Fibroblast of lung (primary cell): ENCODE results near the gene GPR68. TPM values are rescaled to one million over a fixed set of nuclear protein-coding genes. Genes with fewer than 3 reads are reported as not detected.
A peak's percentile ranks its signal among the peaks of the same experiment; 100 is the strongest.

ENCODE experiments used
- DNase-seq, 2 donors: peaks; one replicate each; pipeline versions ENCODE4 v3.0.0 to v3.0.0-alpha.2; 2010; ENCODE audit warnings: low read depth in 2 of 2
- H2AFZ ChIP-seq: 2 replicates; pipeline ENCODE4 v1.5.1; 2012; ENCODE audit warnings: low read length, control low read depth, inconsistent platforms
- H3K27ac ChIP-seq: 2 replicates; pipeline ENCODE4 v1.5.1; 2011; ENCODE audit warnings: low read length, control low read depth; ENCODE audit not compliant: insufficient read depth
- H3K27me3 ChIP-seq: 2 replicates; pipeline ENCODE4 v1.5.1; 2011; ENCODE audit warnings: mild to moderate bottlenecking, low read length; ENCODE audit not compliant: control insufficient read depth, insufficient read depth
- H3K36me3 ChIP-seq: 2 replicates; pipeline ENCODE4 v1.5.1; 2011; ENCODE audit warnings: low read length; ENCODE audit not compliant: control insufficient read depth, insufficient read depth
- H3K4me1 ChIP-seq: 2 replicates; pipeline ENCODE4 v1.5.1; 2011; ENCODE audit warnings: low read length; ENCODE audit not compliant: control insufficient read depth, insufficient read depth; ENCODE audit errors: extremely low read depth
- H3K4me2 ChIP-seq: 2 replicates; pipeline ENCODE4 v1.5.1; 2011; ENCODE audit warnings: low read length, control low read depth; ENCODE audit not compliant: insufficient read depth; ENCODE audit errors: extremely low read depth
- H3K4me3 ChIP-seq, 4 experiments: fragments of 200-600 bp in 1 of 4; sonication (generic) in 1 of 4; replicated peaks in 1 of 4; 2 replicates each; pipeline ENCODE4 v1.5.1; 2011 to 2016; ENCODE audit warnings: low read length in 4 of 4, low read depth in 3 of 4, mild to moderate bottlenecking in 3 of 4, control low read depth in 2 of 4, inconsistent platforms in 1 of 4, mixed read lengths in 1 of 4; ENCODE audit not compliant: insufficient read depth in 1 of 4; ENCODE audit errors: control extremely low read depth in 1 of 4
- H3K79me2 ChIP-seq: 2 replicates; pipeline ENCODE4 v1.5.1; 2012; ENCODE audit warnings: mild to moderate bottlenecking, low read length, inconsistent platforms; ENCODE audit not compliant: control insufficient read depth, insufficient read depth
- H3K9ac ChIP-seq: 2 replicates; pipeline ENCODE4 v1.5.1; 2011; ENCODE audit warnings: mild to moderate bottlenecking, low read length, control low read depth; ENCODE audit not compliant: insufficient read depth
- H3K9me3 ChIP-seq: 2 replicates; pipeline ENCODE4 v1.5.1; 2012; ENCODE audit warnings: low read depth, low read length; ENCODE audit not compliant: control insufficient read depth, insufficient read depth
- H4K20me1 ChIP-seq: 2 replicates; pipeline ENCODE4 v1.5.1; 2011; ENCODE audit warnings: low read length; ENCODE audit not compliant: control insufficient read depth, insufficient read depth; ENCODE audit errors: extremely low read depth
- EZH2 ChIP-seq: IDR thresholded peaks from 2 replicates; pipeline ENCODE4 v1.5.1; 2012; ENCODE audit warnings: low read length, control low read depth, mild to moderate bottlenecking; ENCODE audit errors: missing control alignments
- polyA plus RNA-seq, 2 donors: library from polyadenylated mRNA; depleted of rRNA in 1 of 2; stranded (reverse) in 1 of 2; unstranded in 1 of 2; fragments of >200 nt; gene quantifications; 2 replicates each; pipeline ENCODE4 v1.2.1, GENCODE V29; 2011 to 2012; ENCODE audit warnings: missing spikeins in 1 of 2
- total RNA-seq: library from RNA; depleted of rRNA; stranded (reverse); fragments of >200 nt; gene quantifications from 2 replicates; pipeline ENCODE4 v1.2.1, GENCODE V29; 2014
- TF ChIP-seq, protein P1 (sequence below), 2 donors: IDR thresholded peaks in 1 of 2; conservative IDR thresholded peaks in 1 of 2; 1 replicate in 1 of 2; 2 replicates in 1 of 2; pipeline ENCODE4 v1.5.1; 2011 to 2012; ENCODE audit warnings: low read length in 2 of 2, control low read depth in 1 of 2, inconsistent platforms in 1 of 2, low read depth in 1 of 2, mild to moderate bottlenecking in 1 of 2

The GPR68 gene
- total and polyA plus RNA-seq, 2 donors (not counting 1 experiment from before 2014, with no cell fraction given), result 0.37 to 0.66 TPM

GRCh38 chr14:91265404-91265803 lies 20.9 kb upstream of the GPR68 start:
- Histone ChIP-seq H3K27ac (no peak overlapping the region), H2AFZ (no peak overlapping the region), H3K4me3 (no peak overlapping the region), H3K9ac (no peak overlapping the region), H3K36me3 (no peaks in the 10 kb centered on the region), H4K20me1 (no peaks in the 10 kb centered on the region), H3K27me3 (no peaks in the 10 kb centered on the region), H3K9me3 (no peaks in the 10 kb centered on the region), H3K4me1 (peaks cover 6% of the 10 kb centered on the region), H3K4me2 (no peak overlapping the region), H3K79me2 (no peaks in the 10 kb centered on the region)
- DNase-seq, result no peak
- TF ChIP-seq, protein P1, sequence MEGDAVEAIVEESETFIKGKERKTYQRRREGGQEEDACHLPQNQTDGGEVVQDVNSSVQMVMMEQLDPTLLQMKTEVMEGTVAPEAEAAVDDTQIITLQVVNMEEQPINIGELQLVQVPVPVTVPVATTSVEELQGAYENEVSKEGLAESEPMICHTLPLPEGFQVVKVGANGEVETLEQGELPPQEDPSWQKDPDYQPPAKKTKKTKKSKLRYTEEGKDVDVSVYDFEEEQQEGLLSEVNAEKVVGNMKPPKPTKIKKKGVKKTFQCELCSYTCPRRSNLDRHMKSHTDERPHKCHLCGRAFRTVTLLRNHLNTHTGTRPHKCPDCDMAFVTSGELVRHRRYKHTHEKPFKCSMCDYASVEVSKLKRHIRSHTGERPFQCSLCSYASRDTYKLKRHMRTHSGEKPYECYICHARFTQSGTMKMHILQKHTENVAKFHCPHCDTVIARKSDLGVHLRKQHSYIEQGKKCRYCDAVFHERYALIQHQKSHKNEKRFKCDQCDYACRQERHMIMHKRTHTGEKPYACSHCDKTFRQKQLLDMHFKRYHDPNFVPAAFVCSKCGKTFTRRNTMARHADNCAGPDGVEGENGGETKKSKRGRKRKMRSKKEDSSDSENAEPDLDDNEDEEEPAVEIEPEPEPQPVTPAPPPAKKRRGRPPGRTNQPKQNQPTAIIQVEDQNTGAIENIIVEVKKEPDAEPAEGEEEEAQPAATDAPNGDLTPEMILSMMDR (conservative IDR thresholded peaks at IDR 0.05 in 1 of 2, IDR thresholded peaks at IDR 0.05 in 1 of 2; ENCODE audit: low read depth in 1 of 2, low read length in 2 of 2), result no peak
- no peak for TF ChIP-seq EZH2

DNA sequence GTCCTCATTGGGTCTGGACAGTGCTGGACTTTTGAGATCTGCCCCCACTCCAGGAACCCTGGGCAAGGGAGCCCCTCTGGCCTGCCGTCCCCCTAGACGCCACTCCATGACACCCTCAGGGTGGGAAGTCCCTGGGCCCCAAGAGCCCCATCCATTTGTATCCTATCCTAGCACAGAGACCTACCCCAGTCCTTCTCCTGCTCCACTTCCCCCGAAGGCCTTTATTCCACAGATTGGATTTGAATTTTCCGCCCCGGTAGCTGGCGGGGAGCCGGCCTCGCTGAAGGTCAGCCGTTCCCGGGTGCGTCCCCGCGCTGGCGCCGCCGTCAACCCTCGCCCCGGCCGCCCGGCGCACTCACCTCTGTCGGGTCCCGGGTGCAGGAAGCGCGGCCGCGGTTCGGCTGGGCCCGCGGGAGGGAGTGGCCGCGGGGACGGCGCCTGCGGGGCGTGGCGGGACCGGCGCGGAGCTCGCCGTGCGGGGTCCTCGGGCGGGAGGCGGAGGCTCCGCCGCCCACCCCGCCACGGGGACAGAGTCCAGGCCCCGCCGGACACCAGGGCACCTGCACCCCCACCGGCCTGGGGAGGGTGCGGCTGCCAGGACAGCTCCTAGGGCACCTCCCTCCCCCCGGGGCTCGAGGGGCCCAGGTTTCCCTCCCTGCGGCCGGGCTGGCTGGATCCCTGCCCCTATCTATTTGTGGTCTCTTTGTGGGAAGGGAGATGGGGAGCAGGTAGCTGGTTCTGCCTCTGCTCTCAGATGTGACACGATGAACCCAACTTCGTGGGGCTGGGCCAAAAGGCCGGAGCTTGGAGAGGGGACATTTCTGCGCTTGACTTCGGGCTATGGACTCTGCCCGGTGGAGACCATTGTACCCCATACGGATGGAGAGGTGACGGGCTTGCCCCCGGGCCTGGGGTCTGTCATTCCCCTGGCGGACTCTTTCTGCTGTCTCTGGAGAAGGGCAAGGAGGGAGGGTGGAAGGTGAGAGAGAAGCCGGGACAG lies 19.9 kb upstream of the GPR68 start:
- no peaks in the 10 kb centered on the region for H3K27me3 ChIP-seq
- peak overlapping the region in 3 of 4 experiments; percentile 16 to 43 (median 21) for H3K4me3 ChIP-seq
- peaks cover 3% of the 10 kb centered on the region for H3K4me1 ChIP-seq
- peak overlapping the region; percentile 64 for H3K4me2 ChIP-seq
- H3K79me2 ChIP-seq, result no peaks in the 10 kb centered on the region
- H3K27ac ChIP-seq, result no peak overlapping the region
- H3K36me3 ChIP-seq, result no peaks in the 10 kb centered on the region
- no peaks in the 10 kb centered on the region for H4K20me1 ChIP-seq
- H3K9me3 ChIP-seq, result no peaks in the 10 kb centered on the region
- no peak overlapping the region for H3K9ac ChIP-seq
- DNase-seq, result no peak
- TF ChIP-seq, protein P1 (conservative IDR thresholded peaks at IDR 0.05 in 1 of 2, IDR thresholded peaks at IDR 0.05 in 1 of 2; ENCODE audit: low read depth in 1 of 2, low read length in 2 of 2), result no peak
- TF ChIP-seq EZH2, result peak; percentile 2
- H2AFZ ChIP-seq, result peak overlapping the region; percentile 44

- TF ChIP-seq, protein P1 (conservative IDR thresholded peaks at IDR 0.05 in 1 of 2, IDR thresholded peaks at IDR 0.05 in 1 of 2; ENCODE audit: low read depth in 1 of 2, low read length in 2 of 2), result no peak
- no peak for TF ChIP-seq EZH2
- no peak overlapping the region for H3K4me2 ChIP-seq
- H3K4me3 ChIP-seq, result no peak overlapping the region
- no peak overlapping the region for H3K27ac ChIP-seq
- H3K27me3 ChIP-seq, result no peaks in the 10 kb centered on the region
- H4K20me1 ChIP-seq, result no peaks in the 10 kb centered on the region
- DNase-seq, result no peak
- H3K9ac ChIP-seq, result no peak overlapping the region
- no peaks in the 10 kb centered on the region for H3K36me3 ChIP-seq
- H3K79me2 ChIP-seq, result no peaks in the 10 kb centered on the region
- H3K9me3 ChIP-seq, result no peaks in the 10 kb centered on the region
- no peaks in the 10 kb centered on the region for H3K4me1 ChIP-seq
- H2AFZ ChIP-seq, result no peak overlapping the region
These were observed 18.8 kb upstream of the GPR68 start for GRCh38 chr14:91263329-91263728.
